B cell (primary cell): ENCODE measurements around the gene TACO1. TPM values are rescaled to one million over a fixed set of nuclear protein-coding genes. Genes with fewer than 3 reads are reported as not detected.

Experiments
- ATAC-seq: fragments of 200-7000 bp; cut with Tn5 transposase; one replicate; pipeline ENCODE4 v1.10.0; 2021; ENCODE audit warnings: low read depth, mild to moderate bottlenecking, moderate number of reproducible peaks, moderate library complexity
- CTCF ChIA-PET: fragments of 350-600 bp; sonication (Branson Sonifier 250); formaldehyde crosslinking; loops from one replicate; lab custom pipeline; 2021; ENCODE audit warnings: antibody characterized with exemption, inconsistent platforms; lab: Charles Lee
- POLR2A ChIA-PET: fragments of 350-600 bp; sonication (Branson Sonifier 250); formaldehyde crosslinking; loops from one replicate; lab custom pipeline; 2021; ENCODE audit warnings: antibody characterized with exemption; lab: Charles Lee
- DNase-seq: peaks from one replicate; pipeline ENCODE4 v3.0.0; 2013
- H2AFZ ChIP-seq: 2 replicates; pipeline ENCODE4 v1.6.1; 2012; ENCODE audit warnings: mild to moderate bottlenecking, low read depth, low read length; ENCODE audit not compliant: insufficient read depth, poor library complexity, severe bottlenecking
- H3K27ac ChIP-seq, 2 donors: 1 replicate in 1 of 2; 2 replicates in 1 of 2; pipeline ENCODE4 v1.5.1; 2012 to 2013; ENCODE audit warnings: low read length in 2 of 2, mild to moderate bottlenecking in 2 of 2, moderate library complexity in 1 of 2
- H3K27me3 ChIP-seq, 4 experiments: fragments of 200-600 bp in 1 of 4; sonication (generic) in 1 of 4; replicated peaks in 1 of 4; 1 replicate in 2 of 4; 2 replicates in 2 of 4; pipeline versions ENCODE4 v1.6.1 to v1.7.0; 2013 to 2016; ENCODE audit warnings: low read length in 3 of 4, mild to moderate bottlenecking in 2 of 4, mixed read lengths in 1 of 4, moderate library complexity in 1 of 4; ENCODE audit not compliant: insufficient read depth in 4 of 4, control insufficient read depth in 3 of 4; ENCODE audit errors: control extremely low read depth in 1 of 4
- H3K36me3 ChIP-seq, 2 experiments: replicated peaks in 1 of 2; 1 replicate in 1 of 2; 2 replicates in 1 of 2; pipeline versions ENCODE4 v1.6.1 to v1.7.1; 2013; ENCODE audit warnings: low read length in 1 of 2; ENCODE audit not compliant: insufficient read depth in 2 of 2, control insufficient read depth in 1 of 2; ENCODE audit errors: control extremely low read depth in 1 of 2, extremely low read depth in 1 of 2
- H3K4me1 ChIP-seq, 2 donors: fragments of 200-600 bp in 1 of 2; sonication (generic) in 1 of 2; 1 replicate in 1 of 2; 2 replicates in 1 of 2; pipeline versions ENCODE4 v1.5.1 to v1.6.1; 2013 to 2017; ENCODE audit warnings: low read length in 2 of 2; ENCODE audit not compliant: control insufficient read depth in 2 of 2, insufficient read depth in 2 of 2
- H3K4me2 ChIP-seq: replicated peaks from 2 replicates; pipeline ENCODE3; 2012; ENCODE audit warnings: mild to moderate bottlenecking, low read depth, low read length; ENCODE audit not compliant: poor library complexity, severe bottlenecking
- H3K4me3 ChIP-seq, 5 experiments: fragments of 200-600 bp in 1 of 5; sonication (generic) in 1 of 5; 1 replicate in 3 of 5; 2 replicates in 2 of 5; pipeline versions ENCODE4 v1.5.1 to v1.7.0; 2011 to 2016; ENCODE audit warnings: low read length in 4 of 5, mild to moderate bottlenecking in 4 of 5, low read depth in 2 of 5, control low read depth in 1 of 5, moderate library complexity in 1 of 5; ENCODE audit not compliant: insufficient read depth in 1 of 5; ENCODE audit errors: control extremely low read depth in 1 of 5, extremely low read depth in 1 of 5
- H3K79me2 ChIP-seq: fragments of 200-600 bp; sonication (generic); one replicate; pipeline ENCODE4 v1.6.0; 2016; ENCODE audit warnings: low read length; ENCODE audit not compliant: control insufficient read depth, insufficient read depth
- H3K9ac ChIP-seq: fragments of 200-600 bp; sonication (generic); 2 replicates; pipeline ENCODE4 v1.6.1; 2017; ENCODE audit warnings: mild to moderate bottlenecking, low read length, moderate library complexity
- H3K9me3 ChIP-seq, 3 donors: one replicate each; pipeline versions ENCODE4 v1.6.1 to v1.7.1; 2013; ENCODE audit warnings: low read length in 2 of 3; ENCODE audit not compliant: control insufficient read depth in 2 of 3, insufficient read depth in 1 of 3; ENCODE audit errors: control extremely low read depth in 1 of 3
- H4K20me1 ChIP-seq: 2 replicates; pipeline ENCODE4 v1.6.0; 2012; ENCODE audit warnings: mild to moderate bottlenecking, low read length; ENCODE audit not compliant: insufficient read depth, control insufficient read depth, poor library complexity, severe bottlenecking
- H3K27ac Mint-ChIP-seq: one replicate; pipeline ENCODE4 v1.8.0; 2021; ENCODE audit warnings: mixed read lengths
- H3K27me3 Mint-ChIP-seq: one replicate; pipeline ENCODE4 v1.8.0; 2021; ENCODE audit warnings: mixed read lengths
- H3K4me1 Mint-ChIP-seq: one replicate; pipeline ENCODE4 v1.8.0; 2021; ENCODE audit warnings: mixed read lengths
- H3K4me3 Mint-ChIP-seq: one replicate; pipeline ENCODE4 v1.8.0; 2021; ENCODE audit warnings: mixed read lengths
- H3K9me3 Mint-ChIP-seq: one replicate; pipeline ENCODE4 v1.8.0; 2022; ENCODE audit warnings: mixed read lengths; ENCODE audit not compliant: insufficient read depth
- EZH2 ChIP-seq: IDR thresholded peaks from 2 replicates; pipeline ENCODE4 v1.6.1; 2012; ENCODE audit warnings: borderline replicate concordance, low read depth, mild to moderate bottlenecking, moderate library complexity, low read length; ENCODE audit not compliant: insufficient read depth, poor library complexity, severe bottlenecking
- WGBS: methylation state at CpG from one replicate; pipeline ENCODE4 v1.1.5; 2013; ENCODE audit warnings: missing lambda C conversion rate; ENCODE audit not compliant: insufficient coverage; 5-methylcytosine and 5-hydroxymethylcytosine counted together
- intact Hi-C: fragments of 100-400 bp; cut with micrococcal nuclease; formaldehyde crosslinking; loops from one replicate; pipeline ENCODE4 v1.10.0; 2022
- polyA plus RNA-seq: library from polyadenylated mRNA; depleted of rRNA; stranded (reverse); fragments of >200 nt; gene quantifications from 2 replicates; pipeline ENCODE4 v1.2.3, GENCODE V29; 2012
- total RNA-seq, 2 donors: library from RNA; stranded (reverse); fragments of 120-200 nt in 1 of 2; gene quantifications; 1 replicate in 1 of 2; 2 replicates in 1 of 2; pipeline versions ENCODE4 v1.2.3 to v1.2.4, GENCODE V29; 2013 to 2022
- TF ChIP-seq, protein P1 (sequence below): fragments of 200-600 bp; IDR thresholded peaks from one replicate; pipeline ENCODE4 v1.8.0; 2022; ENCODE audit warnings: antibody characterized with exemption, mild to moderate bottlenecking

Gene TACO1
- total and polyA plus RNA-seq, 2 donors (not counting 1 experiment from before 2014, with no cell fraction given) = 9.7 to 17.2 TPM

DNA sequence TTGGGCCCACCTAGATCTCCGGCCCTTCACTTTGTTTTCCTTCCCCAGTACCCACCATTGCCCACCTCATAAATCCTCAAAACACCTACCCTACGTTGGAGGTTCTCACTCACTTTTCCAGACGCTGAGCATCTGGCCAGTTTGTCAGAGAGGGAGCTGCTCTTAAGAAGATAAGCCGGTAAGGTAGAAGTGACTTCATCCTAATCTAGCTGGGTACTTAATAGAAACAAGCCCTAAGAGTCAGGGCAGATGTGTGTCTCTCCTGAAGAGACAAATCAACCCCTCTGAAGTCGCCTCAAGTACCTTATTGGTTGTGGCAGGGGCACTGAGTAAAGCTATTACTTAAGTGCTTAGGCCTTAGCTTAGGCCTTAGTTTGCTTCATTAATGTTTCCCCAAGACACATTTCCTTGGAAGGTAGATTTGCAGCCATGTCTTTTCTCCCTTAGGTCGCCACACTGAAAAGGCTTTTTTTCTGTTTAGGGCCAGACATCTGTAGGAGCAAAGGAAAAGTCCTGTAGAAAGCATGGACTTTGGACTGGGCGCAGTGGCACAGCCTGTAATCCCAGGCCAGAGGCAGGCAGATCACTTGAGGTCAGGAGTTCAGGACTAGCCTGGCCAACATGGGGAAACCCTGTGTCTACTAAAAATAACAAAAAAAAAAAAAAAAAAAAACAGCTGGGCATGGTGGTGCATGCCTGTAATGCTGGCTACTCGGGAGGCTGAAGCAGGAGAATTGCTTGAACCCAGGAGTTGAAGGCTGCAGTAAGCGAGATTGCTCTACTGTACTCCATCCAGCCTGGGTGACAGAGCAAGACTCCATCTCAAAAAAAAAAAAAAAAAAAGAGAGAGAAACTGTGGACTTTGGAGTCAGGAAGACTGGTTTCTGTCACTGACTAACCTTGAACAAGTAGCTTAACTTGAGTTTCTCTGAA lies 1.0 kb downstream of the TACO1 start:
- Histone ChIP-seq H4K20me1 (no peaks in the 10 kb centered on the region), H3K36me3 (peaks cover 1 to 25% of the 10 kb centered on the region in 2 experiments), H3K9me3 (no peaks in the 10 kb centered on the region), H3K4me1 (peaks cover 15 to 19% of the 10 kb centered on the region in 2 donors), H3K4me2 (peak overlapping the region; percentile 97), H2AFZ (peak overlapping the region; percentile 86), H3K4me3 (peak overlapping the region; percentile 27 to 97 (median 91)), H3K79me2 (peaks cover 11% of the 10 kb centered on the region), H3K27me3 (no peaks in the 10 kb centered on the region), H3K27ac (peak overlapping the region in 1 of 2 donors; percentile 88), H3K9ac (peak overlapping the region; percentile 93)
- DNase-seq (peak; percentile 32), ATAC-seq (no peak)
- Mint-ChIP-seq H3K4me3 (peak overlapping the region; percentile 95), H3K4me1 (peaks cover 21% of the 10 kb centered on the region), H3K9me3 (no peaks in the 10 kb centered on the region), H3K27me3 (no peaks in the 10 kb centered on the region), H3K27ac (peak overlapping the region; percentile 93)
- TF ChIP-seq, protein P1, sequence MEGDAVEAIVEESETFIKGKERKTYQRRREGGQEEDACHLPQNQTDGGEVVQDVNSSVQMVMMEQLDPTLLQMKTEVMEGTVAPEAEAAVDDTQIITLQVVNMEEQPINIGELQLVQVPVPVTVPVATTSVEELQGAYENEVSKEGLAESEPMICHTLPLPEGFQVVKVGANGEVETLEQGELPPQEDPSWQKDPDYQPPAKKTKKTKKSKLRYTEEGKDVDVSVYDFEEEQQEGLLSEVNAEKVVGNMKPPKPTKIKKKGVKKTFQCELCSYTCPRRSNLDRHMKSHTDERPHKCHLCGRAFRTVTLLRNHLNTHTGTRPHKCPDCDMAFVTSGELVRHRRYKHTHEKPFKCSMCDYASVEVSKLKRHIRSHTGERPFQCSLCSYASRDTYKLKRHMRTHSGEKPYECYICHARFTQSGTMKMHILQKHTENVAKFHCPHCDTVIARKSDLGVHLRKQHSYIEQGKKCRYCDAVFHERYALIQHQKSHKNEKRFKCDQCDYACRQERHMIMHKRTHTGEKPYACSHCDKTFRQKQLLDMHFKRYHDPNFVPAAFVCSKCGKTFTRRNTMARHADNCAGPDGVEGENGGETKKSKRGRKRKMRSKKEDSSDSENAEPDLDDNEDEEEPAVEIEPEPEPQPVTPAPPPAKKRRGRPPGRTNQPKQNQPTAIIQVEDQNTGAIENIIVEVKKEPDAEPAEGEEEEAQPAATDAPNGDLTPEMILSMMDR = no peak
- TF ChIP-seq EZH2 = no peak
- WGBS = 71% methylated on average over 2 of the region's 9 CpGs
- POLR2A ChIA-PET = interaction anchor here (0.6 to 2.1 kb wide), 4 partner anchors 18 to 550 kb away, joined by 3 to 8 read pairs (median 6); partner anchors contain the start of gene MAP3K3
- intact Hi-C loops = loop anchor here (5.0 kb wide), 1 partner anchor 154 kb away; the partner anchor contains the start of gene CYB561
- CTCF ChIA-PET = interaction anchor here (0.6 to 4.7 kb wide), 4 partner anchors 11 to 176 kb away, joined by 3 to 31 read pairs (median 8); partner anchors contain the start of gene MAP3K3
